Activated CD8-positive, alpha-beta memory T cell treated with anti-CD3 and anti-CD28 coated beads for 24 hours (primary cell): ENCODE measurements around the gene PTH1R.
A peak's percentile ranks its signal among the peaks of the same experiment; 100 is the strongest.

Source experiments
- DNase-seq: peaks from one replicate; pipeline ENCODE4 v3.0.0-alpha.2; 2020

The PTH1R gene

DNA sequence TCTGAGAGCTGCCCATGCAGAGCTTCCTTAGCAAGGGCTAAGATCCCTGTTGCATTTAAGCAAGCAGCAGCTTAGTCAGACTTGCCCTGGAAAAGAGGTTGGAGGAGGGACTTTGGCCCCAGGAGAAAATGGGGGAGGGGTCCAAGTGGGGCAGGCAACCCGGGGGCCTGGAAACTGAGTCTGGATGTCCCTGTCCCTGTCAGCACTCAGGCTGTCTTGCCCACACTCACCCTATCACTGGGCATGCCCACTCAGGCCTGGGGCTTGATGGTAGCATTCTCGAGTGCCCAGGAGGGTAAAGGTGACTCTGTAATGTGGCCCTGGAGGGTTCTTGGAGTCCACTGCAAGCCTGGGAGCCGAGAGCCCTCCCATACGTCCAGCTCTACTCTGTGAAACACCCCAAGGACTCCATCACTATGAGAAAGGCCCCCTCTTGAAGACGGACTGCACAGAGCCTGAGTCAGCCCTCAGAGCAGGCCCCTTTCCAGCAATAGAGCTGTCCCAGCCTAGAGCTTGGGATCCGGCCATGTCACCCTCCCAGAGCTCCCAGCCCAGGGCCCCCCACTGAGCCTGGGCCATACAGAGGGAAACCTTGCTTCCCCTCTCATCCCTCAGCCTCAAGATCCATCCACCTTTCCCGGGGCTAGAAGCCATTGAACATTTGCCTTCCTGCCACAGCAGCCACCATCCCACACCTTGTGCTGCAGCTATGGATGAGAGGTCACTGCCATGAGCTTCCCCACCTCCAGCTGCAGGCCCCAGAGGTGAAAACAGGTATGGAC, 27.6 kb upstream of the PTH1R start:
- DNase-seq = peak; percentile 52

DNA sequence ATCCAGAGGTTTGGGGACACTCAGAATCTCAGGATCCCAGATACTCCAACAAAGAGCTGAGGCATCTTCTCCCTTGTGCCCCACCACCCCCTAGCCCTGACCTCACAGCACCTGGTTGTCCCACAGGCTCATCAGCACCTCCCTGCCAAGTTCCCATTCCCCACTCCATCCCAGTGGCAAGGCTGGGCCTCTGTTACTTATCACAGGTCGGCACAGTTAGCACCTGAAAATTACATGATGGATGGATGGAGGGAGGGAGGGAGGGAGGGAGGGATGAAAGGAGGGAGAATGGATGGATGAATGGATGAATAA, 27.1 kb upstream of the PTH1R start:
- no peak for DNase-seq

DNA sequence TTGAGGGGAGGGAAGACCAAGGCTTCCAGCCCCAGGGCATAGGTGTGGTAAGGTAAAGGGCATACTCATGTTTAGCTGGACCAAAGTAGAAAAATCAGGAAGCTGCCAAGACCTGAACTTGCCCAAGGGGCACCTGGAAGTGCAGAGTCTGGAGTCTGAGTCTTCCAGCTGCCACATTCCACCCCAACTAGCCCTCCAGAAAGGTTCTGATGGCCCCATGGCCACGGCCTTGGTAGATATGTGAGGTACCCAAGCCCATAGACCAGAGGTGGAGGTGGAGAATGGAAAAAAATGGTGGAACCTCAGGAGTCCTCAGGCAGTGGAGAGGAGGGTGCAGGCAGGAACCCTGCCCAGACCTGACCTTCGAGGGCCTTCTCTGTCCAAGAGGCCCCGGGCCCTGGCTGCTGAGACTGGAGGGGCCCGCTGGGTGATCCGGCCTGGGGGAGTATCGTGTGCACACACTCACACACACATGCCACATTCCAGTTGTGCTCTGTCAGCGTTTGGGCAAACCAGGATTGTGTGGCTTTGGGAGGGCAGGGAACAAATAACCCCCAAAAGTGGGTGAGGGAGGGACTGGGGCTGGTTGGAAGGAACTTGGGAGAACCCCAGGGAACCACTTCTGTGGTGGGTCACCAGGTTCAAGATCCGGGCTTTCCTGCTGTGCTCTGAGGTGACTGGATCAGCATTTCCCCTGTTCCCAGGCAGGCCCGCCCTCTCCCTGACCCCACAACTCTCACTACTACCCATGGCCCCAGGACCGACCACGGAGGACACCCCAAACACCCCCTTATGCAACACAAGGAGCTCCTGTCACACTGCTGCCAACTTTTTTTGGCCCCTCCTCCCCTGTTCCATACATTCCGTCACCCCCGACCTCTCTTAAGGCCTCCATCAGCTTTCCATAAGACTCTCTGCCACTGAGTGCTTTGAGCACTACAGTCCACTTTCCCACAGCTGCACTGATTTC, 25.9 kb upstream of the PTH1R start:
- DNase-seq = no peak

DNA sequence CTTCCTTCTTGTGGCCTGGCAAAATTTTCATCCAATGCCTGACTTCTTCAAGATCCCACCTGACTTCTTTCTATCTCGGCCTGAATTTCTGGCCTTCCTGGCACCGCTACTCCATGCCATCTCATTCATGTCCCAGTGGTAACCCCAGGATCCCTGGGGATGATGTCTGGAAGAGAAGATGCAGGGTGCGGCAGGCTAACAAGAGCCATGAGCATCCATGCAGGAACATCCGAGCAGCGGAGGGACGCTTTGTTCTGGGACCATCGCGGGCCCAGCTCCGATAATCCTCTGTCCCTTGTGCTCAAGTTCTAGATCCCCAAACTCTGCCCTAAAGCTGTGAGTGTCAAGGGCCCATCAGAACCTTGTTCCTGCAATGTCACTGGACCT, 25.2 kb upstream of the PTH1R start:
- DNase-seq = no peak

DNA sequence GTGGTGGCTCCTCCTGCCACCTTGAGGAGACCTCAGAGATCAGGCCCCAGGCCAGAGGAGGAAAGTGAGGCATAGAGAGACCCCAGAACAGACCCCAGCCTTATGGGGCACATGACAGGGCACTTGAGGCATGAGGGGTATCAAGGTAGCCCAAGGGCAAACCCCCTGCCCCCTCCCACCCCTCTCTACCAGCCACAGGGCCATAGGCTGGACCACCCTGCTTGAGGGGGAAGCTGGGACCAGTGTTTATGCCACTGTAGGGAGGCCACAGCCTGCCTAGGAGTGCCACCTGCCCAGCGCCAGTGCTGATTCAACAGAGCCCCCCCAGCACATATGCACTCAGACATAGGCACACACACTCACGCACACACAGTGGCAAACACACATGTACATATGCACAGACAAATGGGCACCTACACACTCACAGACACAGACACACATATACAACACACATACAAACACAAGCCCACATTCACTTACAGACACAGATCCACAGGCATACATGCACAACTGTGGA, 24.6 kb upstream of the PTH1R start:
- no peak for DNase-seq

DNA sequence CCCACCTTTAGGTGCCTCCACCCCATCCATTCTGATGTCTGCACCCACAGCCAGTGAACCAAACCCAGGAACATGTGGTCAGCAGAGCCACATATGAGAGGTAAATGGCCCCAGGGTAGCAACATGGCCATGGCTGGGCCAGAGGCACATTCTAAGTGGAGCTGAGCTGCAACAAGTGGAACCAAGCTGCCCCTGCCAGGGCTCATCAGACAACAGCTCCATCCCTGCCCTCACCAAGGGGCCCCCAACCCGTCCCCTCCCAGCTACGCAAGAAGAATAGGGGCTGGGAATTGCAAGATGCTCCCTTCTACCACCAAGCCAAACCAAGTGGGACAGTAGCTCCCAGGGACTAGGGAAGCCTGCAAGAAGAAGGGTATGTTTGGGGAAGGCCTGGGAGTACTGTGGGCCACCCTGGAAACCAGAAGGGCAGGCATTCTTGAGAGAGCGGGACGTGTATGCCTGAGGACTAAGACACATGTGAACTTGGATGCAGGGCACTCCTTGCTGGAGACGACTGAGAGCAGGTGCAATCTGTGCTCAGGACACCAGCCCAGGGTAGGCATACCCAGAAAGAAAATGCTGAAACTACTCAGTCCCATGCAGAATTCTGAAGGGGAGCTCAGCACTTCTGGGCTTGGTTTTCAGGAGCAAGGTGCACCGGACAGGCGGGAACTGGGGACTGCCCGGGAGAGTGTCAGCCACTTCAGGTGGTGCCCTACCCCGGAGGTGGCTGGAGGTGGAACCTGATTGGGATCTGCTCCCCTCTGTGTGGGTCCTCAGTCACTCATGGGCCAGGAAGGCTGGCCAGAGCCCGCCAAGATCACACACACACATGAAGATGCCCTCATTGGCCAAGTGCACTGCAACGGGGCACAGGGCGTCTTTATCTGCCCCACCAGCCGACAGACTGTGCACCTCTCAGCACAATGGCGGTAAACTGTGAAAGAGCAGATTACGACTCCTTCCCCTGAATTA, 23.8 kb upstream of the PTH1R start:
- no peak for DNase-seq

DNA sequence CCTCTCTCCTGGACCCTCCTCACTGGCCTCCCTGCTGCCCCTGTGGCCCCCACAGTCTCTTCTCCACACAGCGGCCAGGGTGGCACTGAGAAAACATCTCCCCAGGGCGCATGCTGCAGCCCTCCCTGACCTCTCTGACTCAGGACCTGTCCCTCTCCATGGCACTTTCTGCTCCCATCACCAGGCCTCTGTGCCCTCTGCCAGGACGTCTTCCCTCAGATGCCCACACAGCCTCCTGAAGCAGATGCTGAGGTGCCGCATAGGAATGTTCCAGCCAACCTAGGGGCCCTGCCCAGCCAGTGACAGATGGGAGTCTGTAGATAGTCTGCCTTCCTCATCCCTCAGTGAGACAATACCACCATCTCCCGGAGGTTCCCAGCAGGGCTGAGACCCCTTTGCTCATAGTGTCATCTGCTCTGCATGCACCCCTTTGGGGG, 22.9 kb upstream of the PTH1R start:
- DNase-seq = no peak

DNA sequence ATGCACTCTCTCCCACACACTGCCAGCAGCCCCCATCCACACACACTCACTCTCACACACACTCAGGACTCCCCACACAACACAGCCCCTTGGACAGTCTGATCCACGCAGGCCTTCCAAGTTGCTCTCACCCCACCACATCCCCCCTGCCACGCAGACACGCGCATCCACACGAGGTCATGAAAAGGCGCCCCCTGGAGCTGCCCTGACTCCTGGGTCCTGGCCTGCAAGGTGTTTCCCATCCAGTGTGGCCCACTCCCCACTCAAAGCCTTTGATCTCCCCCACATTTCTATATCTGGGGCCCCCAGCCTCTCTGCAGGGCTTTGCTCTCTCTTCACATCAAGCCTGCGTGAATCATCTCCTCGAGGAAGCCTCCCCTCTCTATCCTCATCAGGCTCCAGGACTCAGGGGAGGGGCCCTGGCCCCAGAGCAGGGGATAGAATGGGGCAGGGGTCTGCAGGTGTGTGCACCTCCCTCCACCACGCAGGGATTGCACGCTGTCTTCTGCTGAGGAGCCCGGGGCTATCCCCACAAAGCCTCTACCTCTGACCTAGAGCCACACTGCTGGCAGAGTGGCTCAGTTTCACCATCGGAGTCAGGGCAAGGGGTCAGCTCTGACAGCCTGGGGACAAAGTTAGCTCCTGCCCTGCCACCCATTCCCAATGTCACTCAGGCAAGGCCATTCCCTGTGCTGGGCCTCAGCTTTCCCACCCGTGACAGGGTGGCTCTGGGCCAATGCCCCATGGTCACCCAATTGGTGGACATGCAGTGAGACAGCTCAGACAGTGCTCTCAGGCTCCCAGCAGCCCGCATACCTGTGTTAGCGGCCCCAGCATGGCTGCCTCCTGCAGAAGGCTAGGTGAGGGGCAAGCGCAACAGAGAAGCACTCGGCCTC, 20.7 kb upstream of the PTH1R start:
- no peak for DNase-seq

DNA sequence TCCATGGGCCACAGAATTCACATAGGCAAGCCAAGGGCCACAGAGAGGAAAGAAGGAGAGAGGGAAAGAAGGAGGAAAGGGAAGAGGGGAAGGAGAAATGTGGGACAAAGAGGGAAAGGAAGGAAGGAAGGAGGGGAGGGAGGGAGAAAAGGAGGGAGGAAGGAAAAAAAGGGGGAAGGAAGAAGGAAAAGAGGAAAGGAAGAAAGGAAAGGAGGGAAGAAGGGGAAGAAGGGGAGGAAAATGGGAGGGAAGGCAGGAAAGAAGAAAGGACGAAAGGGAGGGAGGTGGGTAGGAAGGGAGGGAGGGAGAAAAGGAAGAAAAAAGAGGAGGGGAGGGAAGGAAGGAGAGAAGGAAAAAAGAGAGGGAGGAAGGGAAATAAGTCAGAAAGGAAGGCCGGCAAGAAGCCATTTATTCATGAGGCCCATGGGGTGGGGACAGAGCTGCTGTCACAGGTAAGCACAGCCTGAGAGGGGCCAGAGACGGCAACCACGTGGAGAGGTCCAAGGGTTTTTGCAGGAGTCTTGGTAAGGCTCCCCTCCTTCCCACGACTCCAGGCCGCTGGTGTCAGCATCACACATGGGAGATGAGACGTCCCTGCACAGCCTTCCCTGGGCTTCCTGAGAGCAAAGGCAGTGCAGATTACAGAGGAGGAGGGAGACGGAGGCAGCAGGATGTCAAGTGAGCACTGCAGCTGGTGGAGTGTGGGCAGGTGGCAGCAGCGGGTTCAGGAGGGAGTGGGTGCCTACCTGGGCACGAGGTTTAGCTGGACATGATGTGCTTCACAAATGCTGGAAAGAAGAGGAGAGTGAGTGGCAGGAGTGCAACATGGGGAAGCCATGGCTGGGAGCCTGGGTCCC, 19.8 kb upstream of the PTH1R start:
- DNase-seq = no peak

DNA sequence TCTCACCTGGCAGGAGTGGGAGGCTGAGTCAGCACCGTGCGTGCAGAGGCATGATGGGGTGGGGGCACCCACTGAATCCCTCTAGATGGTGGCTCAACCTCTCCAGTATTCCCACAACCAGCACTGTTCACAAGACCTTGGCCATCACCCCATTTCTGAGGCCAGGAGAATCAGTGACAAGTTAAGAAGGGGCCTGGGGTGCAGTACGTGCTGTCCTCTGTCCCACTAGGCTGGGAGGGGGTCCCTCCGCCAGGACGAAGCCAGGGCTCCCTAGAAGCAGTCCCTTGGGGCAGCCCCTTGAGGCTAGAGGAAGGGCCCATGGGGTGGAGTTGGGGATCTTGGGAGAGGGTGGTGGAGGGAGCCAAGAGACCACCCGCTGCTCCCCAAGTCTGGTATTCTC, 19.1 kb upstream of the PTH1R start:
- DNase-seq = no peak

DNA sequence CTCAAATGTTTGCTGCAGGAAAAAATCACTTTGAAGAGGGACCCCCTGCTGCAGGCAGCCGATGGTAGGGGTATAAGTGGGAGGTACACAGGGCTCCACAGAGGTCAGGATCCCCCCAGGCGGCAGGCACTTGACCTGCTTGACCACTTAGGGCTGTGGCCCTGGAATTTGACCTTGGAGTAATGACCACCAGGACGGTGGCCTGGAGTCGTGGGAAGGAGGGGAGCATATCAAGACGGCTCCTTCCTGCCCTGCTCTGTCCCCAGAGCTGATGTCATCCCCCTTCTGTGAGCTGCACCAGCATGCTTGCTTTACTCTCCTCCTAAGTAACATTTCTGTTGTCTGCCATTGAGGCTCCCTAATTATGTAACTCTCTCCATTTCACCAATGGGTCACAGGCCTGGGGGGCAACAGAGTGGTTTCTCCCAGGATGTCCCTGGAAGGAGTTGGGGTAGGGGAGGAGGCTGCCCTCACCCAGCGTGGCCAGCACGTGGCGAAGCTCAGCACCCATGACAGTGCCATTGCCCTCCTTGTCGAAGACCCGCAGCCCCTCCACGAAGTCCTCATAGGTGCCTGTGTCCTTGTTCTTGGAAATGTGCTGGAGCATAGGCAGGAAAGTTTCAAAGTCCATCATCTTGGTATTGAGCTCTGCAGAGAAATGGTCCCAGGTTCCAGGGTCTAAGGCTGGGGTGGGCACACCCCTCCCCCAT, 18.4 kb upstream of the PTH1R start:
- no peak for DNase-seq

DNA sequence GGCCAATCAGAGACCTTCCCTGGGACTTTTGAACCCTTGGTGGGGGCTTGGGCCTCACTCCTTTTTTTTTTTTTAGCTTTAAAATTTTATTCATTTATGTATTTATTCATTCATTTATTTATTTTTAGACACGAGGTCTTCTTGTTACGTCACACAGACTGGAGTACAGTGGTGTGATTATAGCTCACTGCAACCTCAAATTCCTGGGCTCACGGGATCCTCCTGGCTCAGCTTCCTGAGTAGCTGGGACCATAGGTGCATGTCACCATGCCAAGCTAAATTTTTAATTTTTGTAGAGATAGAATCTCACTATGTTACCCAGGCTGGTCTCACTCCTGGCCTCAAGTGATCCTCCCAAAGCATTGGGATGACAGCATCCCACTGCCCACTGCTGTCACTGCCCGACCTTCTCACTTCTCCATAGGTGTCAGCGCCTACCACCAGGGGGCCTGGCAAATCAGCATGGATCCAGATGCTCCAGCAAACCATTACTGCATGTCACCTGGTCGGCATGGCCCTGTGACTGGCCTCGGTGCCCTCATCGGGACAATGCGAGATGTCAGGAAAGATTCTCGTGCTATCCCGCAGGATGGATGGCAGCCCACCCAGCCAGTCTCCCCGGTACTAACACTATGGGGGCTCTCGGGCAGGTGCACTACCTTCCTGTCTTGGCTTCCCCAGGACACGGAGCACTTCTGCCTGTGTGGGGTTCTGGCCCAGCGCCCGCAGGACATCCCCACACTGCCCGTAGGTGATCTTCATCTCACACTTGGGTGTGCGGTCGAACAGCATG, 17.3 kb upstream of the PTH1R start:
- no peak for DNase-seq

DNA sequence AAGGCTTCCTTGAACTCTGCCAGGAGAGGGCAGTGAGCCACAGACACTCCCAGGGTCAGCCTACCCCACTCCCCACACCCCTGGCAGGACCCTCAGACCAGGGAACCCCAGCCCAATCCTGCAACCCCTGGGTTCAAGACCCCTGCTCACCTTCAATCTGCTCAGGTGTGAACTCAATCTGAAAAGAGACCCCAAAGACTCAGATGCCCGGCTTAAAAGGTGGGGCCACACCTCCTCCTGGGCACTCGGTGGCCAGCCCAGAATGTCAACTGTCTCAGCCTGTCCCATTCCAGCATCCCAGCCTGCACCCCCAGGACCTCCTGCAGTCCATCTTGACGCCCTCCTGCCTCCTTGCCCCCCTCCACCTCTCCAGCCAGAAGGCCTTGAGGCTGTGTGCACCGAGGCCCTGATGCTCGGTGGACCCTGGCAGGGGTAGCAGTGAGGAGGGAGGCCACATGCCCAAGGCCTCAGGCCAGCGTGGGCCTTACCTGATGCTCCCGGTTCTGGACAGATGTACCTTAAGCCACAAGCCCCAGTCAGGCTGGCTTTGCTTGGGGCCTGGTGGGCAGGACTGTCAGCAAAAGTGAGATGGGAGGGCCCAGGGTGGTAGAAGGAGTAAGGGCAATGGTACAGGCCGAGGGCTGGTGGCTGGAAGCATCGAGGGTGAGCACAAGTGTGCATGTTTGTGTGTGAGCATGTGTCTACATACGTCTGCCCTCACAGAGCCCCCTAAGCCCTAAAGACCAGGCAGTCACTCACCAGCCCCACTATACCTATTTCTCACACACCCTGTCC, 16.5 kb upstream of the PTH1R start:
- no peak for DNase-seq

DNA sequence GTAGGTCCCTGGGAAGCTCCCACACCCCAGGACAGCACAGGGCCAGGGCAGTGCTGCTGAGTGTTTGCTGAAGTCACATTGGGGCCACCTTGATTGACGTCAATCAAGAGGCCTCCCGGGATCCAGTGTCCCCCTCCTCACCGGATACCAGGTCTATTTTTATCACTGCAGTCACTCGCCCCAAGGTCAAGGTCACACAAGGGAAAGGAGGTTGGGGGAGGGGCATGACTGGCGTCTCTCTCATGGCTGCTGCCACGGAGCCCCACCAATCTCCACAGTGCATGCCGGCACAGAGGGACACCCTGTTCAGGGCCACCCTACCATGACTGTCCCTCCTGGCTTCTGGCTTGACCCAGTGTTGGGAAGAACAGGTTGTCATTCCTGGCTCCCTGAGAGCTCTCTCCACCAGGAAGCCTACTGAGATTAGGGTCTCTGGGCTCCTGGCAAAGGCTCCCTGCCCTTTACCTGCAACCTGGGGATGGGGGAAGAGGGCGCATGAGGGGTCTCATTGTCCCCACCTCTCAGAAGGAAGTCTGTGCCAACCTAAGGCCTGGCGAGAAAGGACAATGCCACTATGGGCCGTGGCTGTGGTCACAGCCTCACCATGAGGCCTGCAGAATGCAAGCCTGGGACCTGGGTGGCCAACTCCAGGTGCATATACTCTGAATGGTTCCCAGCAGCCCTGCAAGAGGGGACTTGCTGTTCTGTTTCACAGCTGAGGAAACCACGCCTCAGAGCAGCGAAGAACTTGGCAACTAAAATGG, 15.7 kb upstream of the PTH1R start:
- DNase-seq = no peak

DNA sequence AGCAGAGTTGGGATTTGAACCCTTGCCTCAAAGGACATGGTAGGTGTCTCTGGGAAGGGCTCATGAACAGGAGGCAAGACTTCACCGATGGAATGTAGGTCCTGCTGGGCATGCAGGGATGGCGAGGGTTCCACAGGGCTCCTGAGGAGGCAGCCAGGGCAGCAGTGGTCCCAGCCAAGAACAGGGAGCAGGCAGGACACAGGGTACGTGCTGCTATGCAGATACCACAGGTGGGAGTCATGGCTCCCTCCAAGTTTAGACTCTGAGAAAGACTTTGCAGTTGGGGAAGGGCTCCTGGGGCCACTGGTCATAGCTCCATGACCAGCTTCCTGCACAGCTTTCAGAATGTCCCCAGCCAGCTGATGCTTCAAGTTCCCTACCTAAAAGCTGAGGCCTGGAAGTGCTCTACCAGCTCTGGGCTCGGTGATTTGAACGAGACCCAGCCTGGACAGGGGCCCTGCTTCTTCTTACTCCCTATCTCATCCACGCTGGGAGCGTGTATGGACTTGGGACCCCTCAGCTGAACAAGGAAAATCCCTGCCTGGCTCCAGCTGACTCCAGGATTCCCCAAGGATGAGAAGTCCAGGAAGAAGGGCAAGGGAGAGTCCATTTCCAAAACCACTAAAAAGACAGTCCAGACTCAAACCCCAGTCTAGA, 15.0 kb upstream of the PTH1R start:
- DNase-seq = no peak

DNA sequence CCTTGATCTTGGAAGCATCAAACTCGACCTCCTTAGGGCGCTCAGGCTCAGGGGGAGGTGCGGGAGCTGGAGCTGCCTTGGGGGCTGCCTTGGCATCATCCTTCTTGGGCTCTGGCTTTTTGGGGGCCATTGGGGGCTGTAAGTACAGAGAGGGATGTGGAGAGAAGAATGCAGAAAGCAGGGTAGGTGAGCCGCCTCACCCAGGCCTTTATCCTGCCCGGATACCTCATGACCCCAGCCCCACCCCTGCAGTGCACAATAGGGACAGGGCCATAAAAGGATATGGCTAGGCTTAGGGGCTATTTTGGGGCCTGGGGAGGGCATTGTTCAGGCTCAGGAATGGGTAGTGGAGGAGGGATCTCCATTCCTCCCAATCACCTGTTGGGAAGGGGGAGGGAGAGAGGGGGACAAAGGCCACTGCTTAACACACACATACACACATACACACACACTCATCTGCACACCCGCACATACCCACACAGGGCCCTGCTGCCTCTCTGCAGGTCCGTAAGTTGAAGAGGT, 14.2 kb upstream of the PTH1R start, which contains the start of gene MYL3:
Gene MYL3 (minus strand): TSS at position 184 of the 522 bp plus-strand sequence. CDS start 54 bp downstream, at position 130.
- no peak for DNase-seq
